AG04450 (cell line): ENCODE measurements around the gene LRP8. TPM values are rescaled to one million over a fixed set of nuclear protein-coding genes. Genes with fewer than 3 reads are reported as not detected.

Experiments
- CTCF ChIA-PET: fragments of 300-600, 350-600 bp; formaldehyde crosslinking; extraction: SDS; loops from one replicate; lab custom pipeline; 2022; ENCODE audit warnings: antibody characterized with exemption, inconsistent platforms; lab: Charles Lee
- POLR2A ChIA-PET: fragments of 350-600 bp; formaldehyde crosslinking; extraction: SDS; loops from one replicate; lab custom pipeline; 2021; ENCODE audit warnings: antibody characterized with exemption, inconsistent platforms; lab: Yijun Ruan, JAX
- DNase-seq: peaks from one replicate; pipeline ENCODE4 v3.0.0-alpha.2; 2011; ENCODE audit warnings: low read depth, low spot score
- H3K27ac ChIP-seq: one replicate; pipeline ENCODE4 v1.5.1; 2012; ENCODE audit warnings: low read depth, low read length, control low read depth
- H3K27me3 ChIP-seq: one replicate; pipeline ENCODE4 v1.6.0; 2012; ENCODE audit warnings: low read length; ENCODE audit not compliant: control insufficient read depth, insufficient read depth
- H3K4me3 ChIP-seq: 2 replicates; pipeline ENCODE4 v1.5.1; 2011; ENCODE audit warnings: mild to moderate bottlenecking, low read depth, low read length, control low read depth
- H3K9me3 ChIP-seq: 2 replicates; pipeline ENCODE4 v1.5.1; 2012; ENCODE audit warnings: low read length; ENCODE audit not compliant: control insufficient read depth, insufficient read depth
- CTCF ChIP-seq: IDR thresholded peaks from 2 replicates; pipeline ENCODE4 v1.5.1; 2011; ENCODE audit warnings: low read depth, low read length, control low read depth, inconsistent platforms
- polyA plus RNA-seq: library from polyadenylated mRNA; depleted of rRNA; stranded (reverse); fragments of >200 nt; gene quantifications from 2 replicates; pipeline ENCODE4 v1.2.3, GENCODE V29; 2011

Gene LRP8
- polyA plus RNA-seq, 1 experiment, result 5.0 TPM

GRCh38 chr1:53219711-53220110 is 108.2 kb downstream of the LRP8 start:
- DNase-seq, result no peak
- CTCF ChIA-PET, result interaction anchor here (1.0 kb wide), 1 partner anchor 33 kb away, joined by 3 read pairs; no protein-coding TSS in a partner anchor
- POLR2A ChIA-PET, result no interaction called here
- Histone ChIP-seq H3K9me3 (no peaks in the 10 kb centered on the region), H3K27ac (peak overlapping the region; percentile 90), H3K27me3 (no peaks in the 10 kb centered on the region), H3K4me3 (peak overlapping the region; percentile 97)
- TF ChIP-seq CTCF, result no peak

GRCh38 chr1:53218201-53218600 is 109.7 kb downstream of the LRP8 start:
- Histone ChIP-seq H3K4me3 (no peak overlapping the region), H3K9me3 (no peaks in the 10 kb centered on the region), H3K27ac (no peak overlapping the region), H3K27me3 (no peaks in the 10 kb centered on the region)
- no peak for TF ChIP-seq CTCF
- ChIA-PET POLR2A (no interaction called here), CTCF (no interaction called here)
- DNase-seq, result no peak

GRCh38 chr1:53214376-53214940 is 113.4 kb downstream of the LRP8 start:
- H3K27me3 ChIP-seq, result no peaks in the 10 kb centered on the region
- ChIA-PET POLR2A (no interaction called here), CTCF (no interaction called here)
- H3K4me3 ChIP-seq, result no peak overlapping the region
- no peaks in the 10 kb centered on the region; the same call in 1 of the 2 replicates for H3K9me3 ChIP-seq
- DNase-seq, result no peak
- H3K27ac ChIP-seq, result no peak overlapping the region
- TF ChIP-seq CTCF, result no peak

- no peak for TF ChIP-seq CTCF
- Histone ChIP-seq H3K4me3 (no peak overlapping the region), H3K27me3 (no peaks in the 10 kb centered on the region), H3K27ac (no peak overlapping the region), H3K9me3 (peaks cover 8% of the 10 kb centered on the region)
- POLR2A ChIA-PET, result no interaction called here
- CTCF ChIA-PET, result no interaction called here
- DNase-seq, result no peak
These were observed 116.9 kb downstream of the LRP8 start for GRCh38 chr1:53210954-53211353.

GRCh38 chr1:53210352-53210751 is 117.5 kb downstream of the LRP8 start:
- ChIA-PET POLR2A (no interaction called here), CTCF (no interaction called here)
- H3K4me3 ChIP-seq, result no peak overlapping the region
- H3K27ac ChIP-seq, result no peak overlapping the region
- no peaks in the 10 kb centered on the region for H3K27me3 ChIP-seq
- no peak for TF ChIP-seq CTCF
- peaks cover 14% of the 10 kb centered on the region for H3K9me3 ChIP-seq
- no peak for DNase-seq
